T-helper 1 cell treated with Interleukin-12 subunit alpha and Interleukin-12 subunit beta and Interleukin-4 antibody, amounts not matched to agents 30 μg/mL and 1 μg/mL, for 36 hours (primary cell): ENCODE data around the gene PLAC9.

Source experiments
- H3K27ac Mint-ChIP-seq: one replicate; pipeline ENCODE4 v1.8.0; 2021; ENCODE audit warnings: mild to moderate bottlenecking, mixed read lengths
- H3K27me3 Mint-ChIP-seq: one replicate; pipeline ENCODE4 v1.8.0; 2021; ENCODE audit warnings: low read depth, mixed read lengths
- H3K36me3 Mint-ChIP-seq: one replicate; pipeline ENCODE4 v1.8.0; 2021; ENCODE audit warnings: low read depth, mixed read lengths
- H3K4me1 Mint-ChIP-seq: one replicate; pipeline ENCODE4 v1.8.0; 2021; ENCODE audit warnings: low read depth, mixed read lengths
- H3K4me3 Mint-ChIP-seq: one replicate; pipeline ENCODE4 v1.8.0; 2021; ENCODE audit warnings: mild to moderate bottlenecking, moderate library complexity, mixed read lengths
- H3K9me3 Mint-ChIP-seq: one replicate; pipeline ENCODE4 v1.8.0; 2021; ENCODE audit warnings: mixed read lengths

The PLAC9 gene

DNA sequence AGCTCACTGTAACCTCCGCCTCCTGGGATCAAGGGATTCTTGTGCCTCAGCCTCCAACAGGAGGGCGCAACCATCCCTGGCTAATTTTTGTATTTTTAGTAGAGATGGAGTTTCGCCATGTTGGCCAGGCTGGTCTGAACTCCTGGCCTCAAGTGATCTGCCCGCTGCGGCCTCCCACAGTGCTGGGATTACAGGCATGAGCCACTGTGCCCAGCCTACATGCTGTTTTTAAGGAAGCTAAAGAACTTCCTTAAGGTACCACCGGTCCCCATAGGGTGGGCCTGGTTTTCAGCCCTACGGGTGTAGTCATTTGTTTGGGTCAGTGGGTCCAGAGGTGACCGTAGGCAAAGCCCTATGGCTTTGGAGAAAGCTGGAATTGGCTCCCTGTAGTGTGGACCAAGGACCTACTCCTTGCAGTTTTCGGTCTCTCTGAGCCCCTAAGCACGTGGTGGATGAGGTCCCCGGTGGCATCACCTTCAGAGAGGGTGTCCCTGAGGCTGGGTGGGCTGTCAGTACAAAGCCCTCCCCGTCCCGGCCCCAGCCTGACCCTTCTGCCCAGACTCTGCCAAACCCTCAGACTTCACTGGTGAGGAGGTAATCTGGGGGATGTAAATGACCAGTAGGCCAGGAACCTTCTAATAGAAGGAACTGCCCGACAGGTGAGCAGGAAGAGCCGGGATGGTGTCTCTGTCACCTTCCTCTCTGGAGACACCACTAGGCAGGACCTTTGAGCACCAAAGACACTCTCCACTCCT, 42.3 kb downstream of the PLAC9 start:
- no peak overlapping the region for H3K4me3 Mint-ChIP-seq
- peaks cover 19% of the 10 kb centered on the region for H3K4me1 Mint-ChIP-seq
- H3K36me3 Mint-ChIP-seq = peaks cover 3% of the 10 kb centered on the region
- no peaks in the 10 kb centered on the region for H3K27me3 Mint-ChIP-seq
- H3K27ac Mint-ChIP-seq = no peak overlapping the region
- no peaks in the 10 kb centered on the region for H3K9me3 Mint-ChIP-seq

DNA sequence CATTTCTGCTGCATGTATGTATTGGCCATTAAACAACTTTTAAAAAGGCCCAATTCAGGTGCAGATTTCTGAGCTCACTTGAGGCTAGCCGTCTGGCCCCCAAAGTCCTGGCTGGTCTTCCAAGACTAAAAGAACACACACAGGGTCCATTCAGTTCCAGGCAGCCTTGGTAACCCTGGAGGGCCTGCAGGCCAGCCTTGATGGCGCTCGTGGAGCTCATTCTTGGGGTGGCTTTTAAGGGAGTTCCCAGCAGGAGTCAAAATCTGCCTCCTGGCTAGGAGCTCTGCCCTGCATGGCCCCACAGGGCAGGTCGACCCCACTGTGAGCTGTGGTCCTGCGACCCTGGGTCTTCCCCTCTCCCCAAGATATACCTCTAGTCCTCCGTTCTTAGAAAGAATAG, 44.0 kb downstream of the PLAC9 start:
- Mint-ChIP-seq H3K9me3 (no peaks in the 10 kb centered on the region), H3K27me3 (no peaks in the 10 kb centered on the region), H3K4me3 (no peak overlapping the region), H3K36me3 (no peaks in the 10 kb centered on the region), H3K27ac (no peak overlapping the region), H3K4me1 (peaks cover 19% of the 10 kb centered on the region)

DNA sequence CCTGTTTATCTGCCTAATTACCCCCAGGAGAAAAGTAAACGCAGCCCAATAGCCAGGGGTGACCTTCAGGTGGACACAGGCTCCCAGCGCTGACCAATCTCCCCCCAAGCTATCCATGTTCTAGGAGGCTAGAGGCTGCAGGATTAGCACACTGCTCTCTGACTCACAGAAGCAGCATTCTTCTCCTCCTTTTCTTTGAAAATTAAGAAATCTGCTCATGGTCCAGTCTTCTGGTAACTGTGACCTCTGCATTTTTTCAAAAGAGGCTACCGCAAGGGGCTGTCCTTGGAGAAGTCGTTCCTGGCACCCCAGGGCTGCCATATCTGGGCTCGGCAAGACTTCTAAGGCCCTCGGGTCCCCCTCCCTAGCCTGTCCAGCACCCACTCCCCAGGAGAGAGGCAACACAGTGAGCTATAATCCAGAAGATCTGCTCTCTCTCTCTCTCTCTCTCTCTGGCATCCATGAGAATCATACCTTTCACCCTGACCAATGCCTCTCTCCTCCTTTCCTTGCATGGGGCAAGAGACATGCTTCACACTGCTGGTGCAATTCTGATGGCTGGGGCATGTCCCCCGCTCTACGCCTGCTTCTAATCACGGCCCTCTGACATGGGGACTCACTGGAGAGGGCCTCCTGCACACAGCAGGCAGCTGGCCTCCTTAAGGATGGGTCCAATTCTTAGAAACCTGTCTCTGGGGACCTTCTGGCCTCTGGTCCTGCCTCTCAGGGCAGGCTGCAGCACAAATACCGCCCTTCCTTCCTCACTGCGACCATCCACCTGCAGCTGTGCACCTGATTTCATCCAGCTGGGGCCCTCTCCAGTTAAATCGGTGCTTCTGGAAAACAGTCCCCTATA, 45.5 kb downstream of the PLAC9 start:
- Mint-ChIP-seq H3K27me3 (no peaks in the 10 kb centered on the region), H3K4me3 (no peak overlapping the region), H3K4me1 (peaks cover 24% of the 10 kb centered on the region), H3K9me3 (no peaks in the 10 kb centered on the region), H3K36me3 (no peaks in the 10 kb centered on the region), H3K27ac (no peak overlapping the region)

DNA sequence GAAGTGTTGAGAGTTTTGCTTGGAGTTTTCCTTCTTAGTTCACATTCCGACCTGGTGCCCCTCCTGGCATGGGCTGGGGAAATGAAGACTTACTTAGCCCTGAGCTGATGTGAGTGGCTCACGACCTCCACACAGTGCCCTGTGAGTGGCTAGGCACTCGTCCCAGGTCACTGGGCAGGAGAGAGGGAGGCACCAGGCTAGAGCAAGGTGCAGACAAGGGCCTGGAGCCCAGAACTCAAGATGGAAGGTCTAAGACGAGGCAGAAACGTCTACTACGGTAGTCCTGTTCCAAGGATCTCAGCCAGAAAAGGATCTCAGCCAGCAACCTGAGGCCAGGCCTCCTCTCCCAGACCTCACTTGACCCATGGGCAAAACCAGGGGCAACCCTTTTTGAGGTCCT, 50.5 kb downstream of the PLAC9 start:
- no peak overlapping the region for H3K4me3 Mint-ChIP-seq
- H3K9me3 Mint-ChIP-seq = no peaks in the 10 kb centered on the region
- H3K27me3 Mint-ChIP-seq = no peaks in the 10 kb centered on the region
- H3K4me1 Mint-ChIP-seq = peaks cover 47% of the 10 kb centered on the region
- H3K36me3 Mint-ChIP-seq = peaks cover 3% of the 10 kb centered on the region
- no peak overlapping the region for H3K27ac Mint-ChIP-seq

DNA sequence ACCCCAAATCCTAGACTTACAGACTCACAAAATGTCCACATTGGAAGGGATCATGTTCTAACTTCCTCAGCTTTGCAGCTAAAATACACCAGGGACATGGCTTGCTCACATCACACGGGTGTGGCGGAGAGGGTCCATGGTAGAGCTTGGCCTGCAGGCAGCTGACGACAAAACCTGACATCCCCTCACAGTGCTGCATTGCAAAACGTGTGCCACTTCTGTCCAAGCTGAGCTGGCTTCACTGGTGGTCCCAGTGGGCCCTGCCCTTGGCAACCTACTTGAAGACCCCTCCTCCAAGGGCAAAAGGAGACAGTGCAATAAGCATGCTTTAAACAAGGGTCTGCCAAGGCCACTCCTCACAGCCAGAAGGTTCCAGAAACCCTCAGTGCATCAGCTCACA, 50.9 kb downstream of the PLAC9 start:
- Mint-ChIP-seq H3K4me1 (peaks cover 50% of the 10 kb centered on the region), H3K36me3 (peaks cover 3% of the 10 kb centered on the region), H3K9me3 (no peaks in the 10 kb centered on the region), H3K27me3 (no peaks in the 10 kb centered on the region), H3K4me3 (no peak overlapping the region), H3K27ac (no peak overlapping the region)

DNA sequence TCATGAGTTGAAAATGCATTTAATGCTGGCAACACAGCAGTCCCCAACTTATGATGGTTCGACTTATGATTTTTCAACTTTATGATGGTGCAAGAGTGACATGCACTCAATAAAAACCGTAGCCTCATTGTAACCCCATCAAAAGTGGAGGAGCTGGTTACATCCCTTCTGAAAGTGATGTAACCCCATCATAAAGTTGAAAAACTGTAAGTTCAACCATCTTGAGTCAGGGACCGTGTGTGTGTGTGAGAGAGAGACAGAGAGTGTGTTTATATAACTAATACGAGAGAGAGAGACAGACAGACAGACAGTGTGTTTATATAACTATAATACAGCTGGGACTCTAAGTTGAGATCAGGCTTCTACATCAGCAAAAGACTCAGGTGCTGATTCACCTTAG, 51.8 kb downstream of the PLAC9 start:
- peaks cover 5% of the 10 kb centered on the region for H3K36me3 Mint-ChIP-seq
- H3K27me3 Mint-ChIP-seq = no peaks in the 10 kb centered on the region
- H3K4me1 Mint-ChIP-seq = peaks cover 52% of the 10 kb centered on the region
- no peaks in the 10 kb centered on the region for H3K9me3 Mint-ChIP-seq
- no peak overlapping the region for H3K4me3 Mint-ChIP-seq
- peak overlapping the region; percentile 22 for H3K27ac Mint-ChIP-seq

DNA sequence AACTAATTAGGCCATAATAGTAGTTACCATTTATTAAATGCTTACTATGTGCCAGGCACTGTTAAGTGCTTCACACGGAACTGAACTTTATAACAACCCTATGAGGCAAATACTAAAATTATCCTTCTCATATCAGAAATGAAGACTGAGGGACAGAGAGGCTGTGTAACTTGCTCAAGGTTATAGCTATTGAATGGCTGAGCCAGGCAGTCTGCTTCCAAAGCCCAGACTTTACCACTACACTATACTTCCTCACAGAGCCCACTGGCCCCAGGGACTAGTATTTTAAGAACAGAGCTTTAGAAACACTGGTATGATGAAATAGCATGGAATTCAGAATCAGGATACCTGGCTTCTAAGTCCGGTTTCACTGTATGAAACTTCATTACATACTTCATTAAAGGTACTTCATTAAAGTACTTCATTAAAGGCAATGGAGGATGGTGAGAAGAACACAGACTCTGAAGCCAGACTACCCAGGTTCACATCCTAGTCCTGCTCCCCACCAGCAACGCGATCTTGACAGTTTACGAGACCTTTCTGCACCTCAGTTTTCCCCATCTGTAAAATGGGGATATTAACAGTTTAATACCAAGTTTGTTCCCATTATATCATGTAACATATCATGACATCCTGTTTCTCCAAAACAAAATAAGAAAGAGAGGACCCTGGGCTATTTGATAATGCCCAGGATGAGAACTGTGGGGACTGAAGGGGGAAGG, 53.2 kb downstream of the PLAC9 start:
- Mint-ChIP-seq H3K27me3 (no peaks in the 10 kb centered on the region), H3K9me3 (no peaks in the 10 kb centered on the region), H3K27ac (peak overlapping the region; percentile 5), H3K4me3 (no peak overlapping the region), H3K36me3 (peaks cover 5% of the 10 kb centered on the region), H3K4me1 (peaks cover 55% of the 10 kb centered on the region)

DNA sequence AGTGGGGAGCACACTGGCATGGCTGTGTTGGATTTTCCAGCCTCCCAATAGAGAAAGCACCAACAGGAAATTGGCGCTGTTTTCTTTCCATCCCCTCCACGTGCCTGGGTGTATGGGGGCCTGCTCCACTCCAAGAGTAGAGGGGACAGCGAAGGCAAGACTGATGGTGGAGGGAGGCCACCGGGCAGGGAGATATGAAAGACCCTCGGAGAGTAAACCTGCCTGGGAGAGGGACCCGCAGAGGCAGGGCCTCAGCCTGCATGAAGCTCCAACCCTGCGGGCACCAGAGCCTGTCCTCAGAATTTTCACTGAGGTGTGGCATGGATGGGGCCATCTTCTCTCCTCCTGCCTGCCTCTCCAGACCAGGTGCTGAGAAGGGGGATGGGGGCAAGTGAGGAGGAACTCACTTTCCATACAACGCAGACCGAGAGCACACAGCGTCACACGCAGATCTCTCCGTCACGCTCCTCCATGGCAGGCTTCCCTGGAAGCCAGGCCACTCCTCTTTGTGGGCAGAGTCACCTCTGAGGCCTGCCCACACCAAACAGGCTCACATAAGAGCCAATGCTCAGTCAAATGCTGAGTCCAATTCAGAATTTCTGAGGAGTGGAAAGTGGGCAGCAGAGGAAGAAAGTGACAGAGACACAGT, 54.0 kb downstream of the PLAC9 start:
- Mint-ChIP-seq H3K4me1 (peaks cover 55% of the 10 kb centered on the region), H3K27ac (peak overlapping the region; percentile 94), H3K36me3 (peaks cover 8% of the 10 kb centered on the region), H3K4me3 (peak overlapping the region; percentile 17), H3K9me3 (no peaks in the 10 kb centered on the region), H3K27me3 (no peaks in the 10 kb centered on the region)

DNA sequence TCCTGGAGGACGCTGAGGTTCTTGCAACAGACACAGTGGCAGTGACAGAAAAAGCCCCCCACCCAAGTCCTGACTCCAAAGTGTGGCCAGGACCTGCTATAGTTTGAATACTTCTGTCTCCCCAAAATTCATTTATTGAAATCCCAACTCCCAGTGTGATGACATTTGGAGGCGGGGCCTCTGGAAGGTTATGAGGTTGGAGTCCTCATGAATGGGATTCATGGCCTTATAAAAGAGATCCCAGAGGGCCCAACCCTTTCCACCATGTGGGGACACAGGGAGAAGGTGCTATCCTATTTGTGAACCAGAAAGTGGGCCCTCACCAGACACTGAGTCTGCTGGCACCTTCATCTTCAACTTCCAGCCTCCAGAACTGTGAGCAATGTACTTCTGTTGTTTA, 54.5 kb downstream of the PLAC9 start:
- H3K4me3 Mint-ChIP-seq = peak overlapping the region; percentile 70
- H3K9me3 Mint-ChIP-seq = no peaks in the 10 kb centered on the region
- peaks cover 61% of the 10 kb centered on the region for H3K4me1 Mint-ChIP-seq
- peak overlapping the region; percentile 94 for H3K27ac Mint-ChIP-seq
- no peaks in the 10 kb centered on the region for H3K27me3 Mint-ChIP-seq
- peaks cover 13% of the 10 kb centered on the region for H3K36me3 Mint-ChIP-seq

DNA sequence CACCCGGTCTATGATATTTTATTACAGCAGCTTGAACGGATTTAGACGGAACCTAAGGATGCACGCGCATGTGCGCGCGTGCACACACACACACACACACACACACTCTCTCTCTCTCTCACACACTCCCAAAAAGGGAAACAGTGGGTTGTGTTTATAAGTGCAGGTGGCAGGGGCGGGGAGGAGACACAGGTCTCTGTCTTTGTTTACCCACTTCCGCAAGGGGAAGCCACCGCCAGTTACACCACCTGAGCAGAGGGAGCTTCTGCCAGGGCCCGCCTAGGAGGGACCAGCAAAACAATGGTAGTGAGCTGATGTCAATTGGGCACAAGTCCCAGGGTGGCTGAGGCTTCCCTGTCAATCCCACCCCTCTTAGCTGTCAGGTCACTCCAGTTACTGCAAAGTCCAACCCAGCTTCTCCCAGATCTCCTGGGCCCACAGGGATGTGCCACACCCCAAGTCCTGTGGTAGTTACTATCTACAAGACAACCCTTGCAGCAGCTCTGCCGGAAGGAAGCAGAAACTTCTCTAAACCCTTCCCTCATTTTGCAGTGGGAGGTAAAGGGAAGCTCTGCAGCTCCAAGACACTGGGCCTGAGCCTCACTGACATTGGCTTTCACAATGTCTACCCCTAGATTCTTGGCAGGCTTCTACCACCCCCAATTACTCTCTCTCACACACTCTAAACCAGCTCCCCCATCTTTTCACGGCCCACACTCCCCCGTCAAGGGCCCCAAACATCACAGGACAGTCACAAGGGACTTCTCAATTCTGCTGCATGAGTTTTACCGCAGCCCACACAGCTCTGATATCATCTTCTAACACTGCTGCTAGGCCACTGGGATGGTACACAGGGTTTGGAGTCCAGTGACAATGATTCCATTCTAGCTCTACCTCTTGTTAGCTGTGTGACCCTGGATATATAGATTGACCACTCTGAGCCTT, 55.2 kb downstream of the PLAC9 start:
- H3K9me3 Mint-ChIP-seq = peaks cover under 1% of the 10 kb centered on the region
- peaks cover 17% of the 10 kb centered on the region for H3K36me3 Mint-ChIP-seq
- peaks cover 62% of the 10 kb centered on the region for H3K4me1 Mint-ChIP-seq
- H3K27me3 Mint-ChIP-seq = no peaks in the 10 kb centered on the region
- H3K4me3 Mint-ChIP-seq = peak overlapping the region; percentile 70
- peak overlapping the region; percentile 94 for H3K27ac Mint-ChIP-seq

DNA sequence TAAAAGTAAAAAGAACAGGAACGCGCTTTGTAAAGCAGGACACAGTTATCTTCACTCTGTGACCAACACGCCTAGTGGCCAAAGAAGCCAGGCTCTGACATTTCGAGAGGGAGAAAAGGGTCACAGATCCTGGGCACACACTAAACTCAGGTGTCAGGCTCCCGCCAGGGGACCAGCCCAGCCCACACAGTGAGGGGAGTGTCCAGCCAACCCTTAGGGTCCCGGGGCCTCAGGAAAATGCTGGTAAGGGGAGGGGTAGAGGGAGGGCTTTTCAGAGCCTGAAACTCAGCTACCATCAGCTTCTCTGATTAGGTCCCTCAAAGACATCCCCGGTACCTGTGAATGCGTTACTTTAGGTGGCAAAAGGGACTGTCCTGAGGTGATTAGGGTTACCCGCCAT, 56.2 kb downstream of the PLAC9 start:
- Mint-ChIP-seq H3K4me1 (peaks cover 63% of the 10 kb centered on the region), H3K9me3 (peaks cover 4% of the 10 kb centered on the region), H3K4me3 (peak overlapping the region; percentile 66), H3K27ac (peak overlapping the region; percentile 91), H3K27me3 (no peaks in the 10 kb centered on the region), H3K36me3 (peaks cover 20% of the 10 kb centered on the region)

DNA sequence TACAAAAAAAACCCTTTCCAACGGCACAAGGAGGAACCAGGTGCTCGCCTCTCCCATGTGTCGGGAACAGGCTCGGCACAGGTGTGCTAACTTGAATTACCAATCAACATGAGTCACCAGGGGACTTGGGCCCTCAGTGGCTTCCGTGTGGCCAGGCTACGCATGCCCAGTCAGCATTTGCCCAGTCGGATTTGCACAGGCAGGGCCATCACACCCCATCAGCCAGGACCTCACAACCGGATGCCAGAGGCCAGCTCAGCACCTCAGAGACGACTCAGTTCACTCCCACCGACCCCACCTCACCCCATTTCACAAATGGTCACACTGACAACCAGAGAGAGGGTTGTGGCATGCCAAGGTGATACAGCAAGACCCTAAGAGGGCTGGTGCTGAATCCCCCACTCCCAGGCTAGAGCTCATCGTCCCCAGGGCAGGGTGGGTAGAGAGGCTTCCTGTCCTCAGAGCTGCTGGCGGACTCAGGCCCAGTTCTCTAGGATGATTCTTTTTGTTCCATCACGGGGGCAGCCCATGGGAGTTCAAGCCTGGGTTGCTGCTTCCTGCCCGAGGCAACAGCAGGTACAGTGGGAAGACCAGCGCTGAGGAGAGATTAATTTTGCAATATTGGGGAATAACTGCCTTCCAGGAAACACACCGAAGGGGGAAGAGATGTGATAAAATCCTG, 59.2 kb downstream of the PLAC9 start:
- H3K4me1 Mint-ChIP-seq = peaks cover 63% of the 10 kb centered on the region
- peaks cover 4% of the 10 kb centered on the region for H3K9me3 Mint-ChIP-seq
- H3K27me3 Mint-ChIP-seq = no peaks in the 10 kb centered on the region
- peaks cover 28% of the 10 kb centered on the region for H3K36me3 Mint-ChIP-seq
- H3K4me3 Mint-ChIP-seq = peak overlapping the region; percentile 27
- peak overlapping the region; percentile 81 for H3K27ac Mint-ChIP-seq

DNA sequence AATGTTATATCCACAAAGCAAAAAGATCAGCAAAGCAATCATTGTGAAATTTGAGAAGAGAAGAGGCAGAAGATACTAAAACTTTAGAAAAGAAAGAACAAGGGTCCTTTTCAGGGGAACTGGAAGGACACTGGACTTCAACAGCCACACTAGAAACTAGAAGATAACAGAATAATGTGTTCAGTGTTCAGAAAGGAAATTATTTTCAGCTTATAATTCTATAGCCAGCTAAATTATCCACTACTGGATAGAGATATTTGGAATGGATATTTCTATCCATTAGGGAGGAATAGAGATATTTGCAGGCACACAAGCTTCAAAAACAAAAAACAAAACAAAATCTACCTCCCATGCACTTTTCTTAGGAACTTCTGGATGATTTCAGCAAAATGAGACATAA, 60.0 kb downstream of the PLAC9 start:
- peaks cover 28% of the 10 kb centered on the region for H3K36me3 Mint-ChIP-seq
- no peaks in the 10 kb centered on the region for H3K27me3 Mint-ChIP-seq
- H3K4me1 Mint-ChIP-seq = peaks cover 63% of the 10 kb centered on the region

More for the DNA sequence above, 60.0 kb downstream of the PLAC9 start:
- Mint-ChIP-seq H3K4me3 (no peak overlapping the region), H3K27ac (no peak overlapping the region), H3K9me3 (peaks cover 4% of the 10 kb centered on the region)
